Stromal cell of bone marrow (primary cell): Measurements from ENCODE around the gene CSNK1G2.
A peak's percentile ranks its signal among the peaks of the same experiment; 100 is the strongest.
"Not testable (repeated sequence)": the region's sequence is repeated elsewhere in the genome, so short reads cannot be mapped to it uniquely, and the experiment has no call there.

Source experiments
- DNase-seq: peaks from one replicate; pipeline ENCODE4 v3.0.0-alpha.2; 2012; ENCODE audit warnings: low read depth

Gene CSNK1G2

DNA sequence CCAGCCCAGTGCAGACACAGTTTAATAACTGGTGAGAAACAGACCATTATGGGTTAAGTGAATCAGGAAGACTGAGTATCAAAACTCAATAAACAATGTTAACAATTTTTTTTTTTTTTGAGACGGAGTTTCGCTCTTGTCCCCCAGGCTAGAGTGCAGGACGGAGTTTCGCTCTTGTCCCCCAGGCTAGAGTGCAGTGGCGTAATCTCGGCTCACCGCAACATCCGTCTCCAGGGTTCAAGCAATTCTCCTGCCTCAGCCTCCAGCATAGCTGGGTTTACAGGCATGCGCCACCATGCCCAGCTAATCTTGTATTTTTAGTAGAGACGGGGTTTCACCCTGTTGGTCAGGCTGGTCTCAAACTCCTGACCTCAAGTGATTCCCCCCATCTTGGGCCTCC is 47.5 kb downstream of the CSNK1G2 start:
- not testable (repeated sequence) for DNase-seq

- no peak for DNase-seq
These were observed 48.7 kb downstream of the CSNK1G2 start for GRCh38 chr19:1989513-1990229.

DNA sequence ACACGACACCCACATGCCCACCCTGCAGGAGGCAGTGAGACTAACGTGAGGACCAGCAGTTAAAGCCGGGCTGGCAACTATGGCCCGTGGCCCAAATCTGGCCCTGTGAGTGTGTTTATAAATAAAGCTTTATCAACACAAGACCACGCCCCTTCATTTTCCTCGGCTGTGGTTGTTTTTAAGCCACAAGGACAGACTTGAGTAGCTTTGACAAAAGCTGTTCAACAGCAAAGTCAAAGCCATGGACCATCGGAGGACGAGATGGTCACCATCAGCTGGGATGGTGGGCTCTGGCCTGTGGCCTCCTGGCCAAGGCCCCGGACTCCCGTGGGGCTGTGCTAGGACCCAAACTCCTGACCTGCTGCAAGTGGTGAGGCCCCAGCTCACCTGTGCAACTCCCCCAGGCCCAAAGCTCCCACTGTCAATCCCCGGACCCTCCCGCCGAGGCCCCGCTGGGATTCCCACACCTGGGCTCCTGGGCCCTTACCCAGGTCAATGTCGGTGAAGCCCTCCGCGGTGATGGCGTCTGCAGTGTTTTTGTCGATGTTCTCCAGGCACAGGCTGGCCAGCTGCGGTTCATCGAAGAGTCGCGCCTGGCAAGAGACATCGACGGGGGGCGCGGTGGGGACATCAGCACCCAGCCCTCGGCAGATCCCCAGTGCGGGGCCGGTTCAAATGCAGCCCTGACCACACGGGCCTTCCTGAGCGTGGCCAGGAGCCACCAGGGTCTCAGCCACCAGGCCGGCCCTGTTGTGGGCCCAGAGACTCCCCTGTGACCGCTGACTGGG is 49.5 kb downstream of the CSNK1G2 start:
- DNase-seq: no peak

- DNase-seq: no peak
These were observed 50.3 kb downstream of the CSNK1G2 start for GRCh38 chr19:1991018-1991913.

DNA sequence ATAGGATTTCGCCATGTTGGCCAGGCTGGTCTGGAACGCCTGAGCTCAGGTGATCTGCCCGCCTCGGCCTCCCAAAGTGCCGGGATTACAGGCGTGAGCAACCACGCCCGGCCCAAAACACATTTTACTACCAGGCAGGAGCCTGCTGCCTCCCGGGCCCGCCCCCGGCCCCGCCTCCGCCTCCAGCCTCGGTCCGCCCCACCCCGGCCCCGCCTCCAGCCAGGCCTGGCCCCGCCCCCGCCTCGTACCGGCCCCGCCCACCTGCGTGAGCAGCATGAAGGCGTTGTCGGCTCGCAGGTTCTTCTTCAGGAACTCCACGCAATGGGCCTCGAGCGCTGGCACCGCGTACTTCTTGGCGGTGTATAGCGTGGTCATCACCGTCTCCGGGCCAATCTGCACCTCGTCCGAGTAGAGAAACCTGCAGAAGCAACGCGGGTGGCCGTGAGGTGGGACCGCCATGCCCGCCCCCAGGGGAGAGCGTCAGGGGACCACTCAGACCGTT is 51.8 kb downstream of the CSNK1G2 start:
- no peak for DNase-seq

- no peak for DNase-seq
These were observed 56.6 kb downstream of the CSNK1G2 start for GRCh38 chr19:1997353-1998233.

DNA sequence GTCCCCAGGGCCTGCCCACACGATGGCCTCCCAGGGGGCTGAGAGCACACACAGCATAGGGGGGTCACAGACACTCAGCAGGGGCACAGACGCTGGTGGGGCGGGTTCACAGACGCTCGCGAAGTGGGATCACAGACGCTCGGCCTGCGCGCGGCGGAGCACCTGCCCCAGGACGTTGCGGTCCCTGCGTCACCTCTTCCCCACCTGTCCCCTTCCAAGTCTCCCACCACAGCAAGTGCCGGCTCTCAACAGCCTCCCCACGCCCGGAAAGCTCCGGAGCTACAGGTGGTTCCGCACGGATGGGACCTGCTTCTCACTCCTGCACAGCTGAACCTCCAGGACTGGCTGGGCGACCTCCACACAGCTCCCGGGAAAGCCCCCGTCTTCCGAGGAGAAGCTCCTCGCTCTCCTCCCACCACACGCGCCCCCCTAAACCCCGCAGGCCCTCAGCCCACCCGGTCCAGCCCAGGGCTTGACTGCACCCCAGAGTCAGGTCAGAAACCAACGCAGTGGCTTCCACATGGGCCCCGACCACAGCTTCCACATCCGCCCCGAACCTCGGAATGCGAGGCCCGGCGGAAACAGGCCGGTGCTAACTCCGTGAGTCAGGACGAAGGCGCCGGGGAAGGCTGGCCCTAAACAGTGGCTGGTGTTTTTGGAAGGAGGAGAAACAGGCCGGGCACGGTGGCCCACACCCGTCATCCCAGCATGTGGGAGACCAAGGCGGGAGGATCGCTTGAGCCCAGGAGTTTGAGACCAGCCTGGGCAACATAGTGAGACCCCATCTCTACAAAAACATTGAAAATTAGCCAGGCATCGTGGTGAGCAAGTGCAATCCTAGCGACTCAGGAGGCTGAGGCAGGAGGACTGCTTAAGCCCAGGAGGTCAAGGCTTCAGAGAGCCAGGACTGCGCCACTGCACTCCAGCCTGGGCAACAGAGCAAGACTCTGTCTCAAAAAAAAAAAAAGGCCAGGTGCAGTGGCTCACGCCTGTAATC is 58.0 kb downstream of the CSNK1G2 start:
- DNase-seq: no peak

DNA sequence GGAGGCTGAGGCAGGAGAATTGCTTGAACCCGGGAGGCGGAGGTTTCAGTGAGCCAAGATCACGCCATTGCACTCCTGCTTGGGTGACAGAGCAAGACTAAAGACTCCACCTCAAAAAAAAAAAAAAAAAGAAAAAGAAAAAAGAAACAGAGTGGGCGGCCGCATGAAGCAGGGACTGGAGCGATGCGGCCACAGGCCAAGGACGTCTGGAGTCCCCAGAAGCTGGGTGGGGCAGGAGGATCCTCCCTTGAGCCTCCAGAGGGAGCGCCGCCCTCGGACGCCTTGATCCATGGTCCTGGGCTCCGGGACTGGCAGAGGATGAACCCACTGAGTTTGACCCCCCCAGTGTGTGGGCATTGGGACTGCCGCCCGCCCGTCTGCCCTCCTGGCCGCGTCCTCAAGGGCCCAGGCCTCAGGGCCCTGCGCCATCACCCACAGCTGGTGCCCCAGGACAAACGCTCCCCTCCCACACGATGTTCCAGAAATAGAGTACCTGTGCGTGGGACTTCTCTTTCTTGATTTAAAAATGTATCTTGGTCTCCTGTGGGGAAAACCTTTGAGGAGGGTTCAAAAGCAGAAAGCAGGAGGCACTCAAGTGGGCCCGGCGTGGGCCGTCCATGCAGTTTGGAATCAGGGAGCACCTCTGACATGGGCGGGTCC is 59.0 kb downstream of the CSNK1G2 start:
- no peak for DNase-seq

GRCh38 chr19:2003874-2004273 is 62.9 kb downstream of the CSNK1G2 start:
- no peak for DNase-seq

GRCh38 chr19:2010135-2010668 is 69.2 kb downstream of the CSNK1G2 start:
- DNase-seq: no peak

- no peak for DNase-seq
These were observed 70.2 kb downstream of the CSNK1G2 start for GRCh38 chr19:2011169-2011568.

GRCh38 chr19:2012941-2013682 is 72.1 kb downstream of the CSNK1G2 start:
- DNase-seq: no peak

DNA sequence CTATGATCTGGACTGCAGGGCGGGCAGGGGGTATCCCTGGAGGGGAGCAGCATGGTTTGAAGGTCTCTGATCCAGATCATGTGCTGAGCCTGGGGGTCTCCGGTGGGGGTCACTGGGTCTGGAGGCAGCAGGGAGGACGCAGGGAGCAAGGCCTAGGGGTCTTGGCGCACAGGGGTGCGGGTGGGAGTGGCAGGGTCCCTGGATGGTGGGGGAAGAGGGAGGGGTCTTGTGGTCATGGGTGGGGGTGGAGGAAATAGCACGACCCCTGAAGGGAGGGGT is 72.7 kb downstream of the CSNK1G2 start:
- no peak for DNase-seq

DNA sequence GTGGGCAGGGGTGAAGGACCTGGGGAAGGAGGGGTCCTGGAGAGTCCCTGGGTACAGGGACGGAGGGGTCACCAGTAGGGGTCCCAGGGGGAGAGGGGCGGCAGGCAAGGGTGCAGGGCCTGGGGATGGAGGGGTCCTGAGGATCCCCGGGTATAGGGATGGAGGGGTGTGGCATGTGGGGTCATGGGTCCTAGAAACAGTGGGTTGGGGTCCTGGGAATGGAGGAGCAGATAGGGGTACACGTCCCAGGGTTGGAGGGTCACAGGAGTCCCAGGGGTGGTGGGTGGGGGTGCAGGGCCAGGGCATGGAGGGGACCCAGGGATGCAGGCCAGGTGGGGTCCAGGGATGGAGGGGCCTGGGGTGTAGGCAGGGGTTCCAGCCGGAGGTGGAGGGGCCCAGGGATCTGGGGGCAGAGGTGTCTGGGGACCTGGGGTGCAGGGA is 73.2 kb downstream of the CSNK1G2 start:
- no peak for DNase-seq

DNA sequence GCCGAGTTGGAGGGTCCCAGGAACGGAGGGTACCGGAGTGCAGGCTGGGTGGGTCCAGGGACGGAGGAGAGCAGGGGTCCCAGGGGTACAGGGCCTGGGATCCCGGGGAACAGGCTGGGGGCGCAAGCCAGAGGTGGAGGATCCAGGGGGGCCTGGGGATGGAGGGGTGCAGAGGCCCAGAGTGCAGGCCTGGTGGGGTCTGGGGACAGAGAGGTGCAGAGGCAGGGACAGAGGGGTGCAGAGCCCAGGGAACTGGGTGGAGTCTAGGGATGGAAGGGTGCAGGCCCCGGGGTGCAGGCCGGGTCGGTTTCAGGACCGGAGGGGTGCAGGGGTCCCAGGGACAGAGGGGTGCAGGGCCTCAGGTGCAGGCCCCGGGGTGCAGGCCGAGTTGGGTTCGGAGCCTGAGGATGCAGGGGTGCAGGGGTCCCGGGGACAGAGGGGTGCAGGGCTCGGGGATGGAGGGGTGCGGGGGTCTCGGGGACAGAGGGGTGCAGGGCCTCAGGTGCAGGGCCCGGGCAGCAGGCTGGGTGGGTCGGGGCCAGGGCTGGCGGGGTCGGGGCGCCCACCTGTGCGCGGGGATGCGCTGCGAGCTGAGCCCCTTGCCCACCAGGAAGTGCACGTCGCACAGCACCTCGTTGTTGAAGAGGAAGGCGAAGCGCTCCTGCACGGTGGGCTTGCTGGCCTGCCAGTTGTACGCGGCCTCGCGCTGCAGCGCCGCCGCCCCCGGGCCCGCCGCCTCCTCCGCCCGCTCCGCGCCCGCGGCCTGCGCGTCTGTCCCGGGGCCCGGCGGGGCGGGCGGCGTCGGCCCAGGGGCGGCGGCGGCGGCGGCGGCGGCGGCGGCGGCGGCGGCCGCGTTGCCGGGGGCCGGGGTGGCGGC is 74.0 kb downstream of the CSNK1G2 start:
- no peak for DNase-seq

GRCh38 chr19:2015608-2015950 is 74.6 kb downstream of the CSNK1G2 start, which contains the start of gene BTBD2:
TSS of gene BTBD2 (minus strand) at chr19:2015714. CDS start at chr19:2015703, 11 bp downstream.
- peak; percentile 65 for DNase-seq

DNA sequence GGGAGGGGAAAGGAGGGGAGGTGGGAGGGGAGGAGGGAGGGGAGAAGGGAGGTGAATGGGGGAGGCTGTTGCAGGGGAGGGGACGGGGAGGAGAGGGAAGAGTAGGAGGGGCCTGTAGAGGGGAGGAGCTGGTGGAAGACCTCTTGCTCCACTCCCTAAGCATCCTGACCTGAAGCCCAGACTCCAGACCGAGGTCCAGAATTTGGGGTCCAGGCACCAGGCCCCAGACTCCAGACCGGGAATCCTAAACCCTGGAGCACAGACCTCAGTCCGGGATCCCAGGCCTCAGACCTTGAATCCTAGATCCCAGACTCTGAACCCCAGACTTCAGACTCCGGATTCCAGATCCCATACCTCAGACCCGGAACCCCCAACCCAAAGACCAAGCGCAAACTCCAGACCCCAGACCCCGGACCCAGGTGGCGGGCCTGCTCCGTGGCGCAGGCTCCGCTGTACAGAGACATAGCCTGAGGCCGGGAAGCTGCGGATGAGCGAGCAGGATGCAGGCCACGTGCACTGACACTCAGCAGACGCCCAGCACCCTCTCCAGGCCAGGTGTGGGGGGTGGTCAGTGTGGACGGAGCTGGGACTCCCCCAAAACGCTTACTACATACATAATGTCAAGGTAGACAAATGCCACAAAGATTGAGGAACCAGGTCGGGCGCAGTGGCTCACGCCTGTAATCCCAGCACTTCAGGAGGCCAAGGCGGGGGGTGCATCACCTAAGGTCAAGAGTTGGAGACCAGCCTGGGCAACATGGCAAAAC is 75.3 kb downstream of the CSNK1G2 start:
- DNase-seq: peak; percentile 74
